ENCODE data around the gene MED6. TPM values are rescaled to one million over a fixed set of nuclear protein-coding genes. Genes with fewer than 3 reads are reported as not detected.
A peak's percentile ranks its signal among the peaks of the same experiment; 100 is the strongest.

MED6 gene
- total and polyA plus RNA-seq, 9 of the 15 experiments (the other 6 are each of a cell fraction or from before 2014, with no cell fraction given): 16.9 to 52.0 (median 30.4) TPM

DNA sequence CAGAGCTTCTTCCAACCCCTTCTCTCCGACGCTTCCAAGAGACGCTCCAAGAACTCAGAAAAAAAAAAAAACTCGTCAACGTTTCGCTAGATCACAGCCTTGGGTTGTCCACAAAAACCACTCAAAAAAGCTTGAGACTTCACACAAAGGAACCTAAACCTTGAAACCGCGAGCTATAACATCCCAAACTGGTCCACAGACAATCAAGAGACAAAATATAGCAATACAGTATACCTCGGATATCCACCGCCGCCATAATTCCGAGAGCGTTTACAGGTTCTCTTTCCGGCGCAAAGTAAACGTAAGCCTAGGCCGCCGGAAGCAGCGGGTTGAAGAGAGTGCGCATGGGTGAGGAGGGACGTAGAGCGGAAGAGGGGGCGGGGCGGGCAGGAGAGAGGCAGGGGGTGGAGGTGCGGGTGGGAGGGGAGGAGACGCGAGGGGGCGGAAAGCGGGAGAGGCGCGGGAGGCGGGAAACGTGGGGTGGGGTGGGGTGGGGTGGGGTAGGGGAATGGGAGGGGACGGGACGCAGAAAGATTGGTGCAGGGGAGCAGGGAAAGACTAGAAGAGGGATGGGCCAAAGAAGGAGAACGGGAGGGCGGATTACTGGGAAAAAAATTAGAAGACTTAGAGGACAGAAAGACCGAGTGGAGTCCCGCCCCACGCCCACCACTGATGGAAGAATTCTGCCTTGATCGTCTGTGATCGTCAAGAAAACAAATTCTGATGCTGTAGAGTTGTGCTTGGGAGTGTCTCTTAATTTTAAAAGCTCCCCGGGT lies at the start of gene MED6 (continued):
- no peak for TF ChIP-seq KDM4B (IDR thresholded peaks at IDR 0.05; ENCODE audit: borderline replicate concordance in 2 of 2, low read depth in 1 of 2)
- TF ChIP-seq ZC3H8 (IDR thresholded peaks at IDR 0.05): no peak
- TF ChIP-seq BDP1 (IDR thresholded peaks at IDR 0.05; ENCODE audit: insufficient read depth, insufficient read length): no peak
- TF ChIP-seq MTA3 (IDR thresholded peaks at IDR 0.05; ENCODE audit: borderline replicate concordance): no peak
- no peak for TF ChIP-seq NFIC (IDR thresholded peaks at IDR 0.05)
- TF ChIP-seq NCOA2 (IDR thresholded peaks at IDR 0.05; ENCODE audit: partially characterized antibody in 2 of 2): no peak
- peak; percentile 98 for TF ChIP-seq CREM (IDR thresholded peaks at IDR 0.05; ENCODE audit: low read depth)
- no peak for TF ChIP-seq ZNF140 (CRISPR knock-in tag; IDR thresholded peaks at IDR 0.05)
- no peak for TF ChIP-seq SMAD2 (IDR thresholded peaks at IDR 0.05; ENCODE audit: low read depth, low read length)
- no peak for TF ChIP-seq PHTF2 (CRISPR knock-in tag; IDR thresholded peaks at IDR 0.05)
- TF ChIP-seq SREBF2 (CRISPR knock-in tag; IDR thresholded peaks at IDR 0.05): no peak
- TF ChIP-seq, protein P1, sequence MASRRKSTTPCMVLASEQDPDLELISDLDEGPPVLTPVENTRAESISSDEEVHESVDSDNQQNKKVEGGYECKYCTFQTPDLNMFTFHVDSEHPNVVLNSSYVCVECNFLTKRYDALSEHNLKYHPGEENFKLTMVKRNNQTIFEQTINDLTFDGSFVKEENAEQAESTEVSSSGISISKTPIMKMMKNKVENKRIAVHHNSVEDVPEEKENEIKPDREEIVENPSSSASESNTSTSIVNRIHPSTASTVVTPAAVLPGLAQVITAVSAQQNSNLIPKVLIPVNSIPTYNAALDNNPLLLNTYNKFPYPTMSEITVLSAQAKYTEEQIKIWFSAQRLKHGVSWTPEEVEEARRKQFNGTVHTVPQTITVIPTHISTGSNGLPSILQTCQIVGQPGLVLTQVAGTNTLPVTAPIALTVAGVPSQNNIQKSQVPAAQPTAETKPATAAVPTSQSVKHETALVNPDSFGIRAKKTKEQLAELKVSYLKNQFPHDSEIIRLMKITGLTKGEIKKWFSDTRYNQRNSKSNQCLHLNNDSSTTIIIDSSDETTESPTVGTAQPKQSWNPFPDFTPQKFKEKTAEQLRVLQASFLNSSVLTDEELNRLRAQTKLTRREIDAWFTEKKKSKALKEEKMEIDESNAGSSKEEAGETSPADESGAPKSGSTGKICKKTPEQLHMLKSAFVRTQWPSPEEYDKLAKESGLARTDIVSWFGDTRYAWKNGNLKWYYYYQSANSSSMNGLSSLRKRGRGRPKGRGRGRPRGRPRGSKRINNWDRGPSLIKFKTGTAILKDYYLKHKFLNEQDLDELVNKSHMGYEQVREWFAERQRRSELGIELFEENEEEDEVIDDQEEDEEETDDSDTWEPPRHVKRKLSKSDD (conservative IDR thresholded peaks at IDR 0.05; ENCODE audit: low read length): no peak
- TF ChIP-seq POU5F1 (IDR thresholded peaks at IDR 0.05; ENCODE audit: borderline replicate concordance, low read depth, low read length, partially characterized antibody): no peak
- TF ChIP-seq ZNF175 (CRISPR knock-in tag; IDR thresholded peaks at IDR 0.05; ENCODE audit: low read depth): no peak
- peak; percentile 47; the same call in 1 of the 2 replicates for TF ChIP-seq POLR2H (tag; IDR thresholded peaks at IDR 0.05; ENCODE audit: low read depth)
- TF ChIP-seq, protein P2, sequence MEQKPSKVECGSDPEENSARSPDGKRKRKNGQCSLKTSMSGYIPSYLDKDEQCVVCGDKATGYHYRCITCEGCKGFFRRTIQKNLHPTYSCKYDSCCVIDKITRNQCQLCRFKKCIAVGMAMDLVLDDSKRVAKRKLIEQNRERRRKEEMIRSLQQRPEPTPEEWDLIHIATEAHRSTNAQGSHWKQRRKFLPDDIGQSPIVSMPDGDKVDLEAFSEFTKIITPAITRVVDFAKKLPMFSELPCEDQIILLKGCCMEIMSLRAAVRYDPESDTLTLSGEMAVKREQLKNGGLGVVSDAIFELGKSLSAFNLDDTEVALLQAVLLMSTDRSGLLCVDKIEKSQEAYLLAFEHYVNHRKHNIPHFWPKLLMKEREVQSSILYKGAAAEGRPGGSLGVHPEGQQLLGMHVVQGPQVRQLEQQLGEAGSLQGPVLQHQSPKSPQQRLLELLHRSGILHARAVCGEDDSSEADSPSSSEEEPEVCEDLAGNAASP (IDR thresholded peaks at IDR 0.05): no peak
- TF ChIP-seq PML (IDR thresholded peaks at IDR 0.05; ENCODE audit: low read length): 0 out of 2 replicates have a peak, but pooled peaks have one; percentile 36
- 0 out of 2 replicates have a peak, but pooled peaks have one; percentile 53 for TF ChIP-seq DIDO1 (tag; IDR thresholded peaks at IDR 0.05; ENCODE audit: low read depth)
- no peak for TF ChIP-seq ZNF347 (CRISPR knock-in tag; IDR thresholded peaks at IDR 0.05; ENCODE audit: low read depth)
- no peak for TF ChIP-seq NFYB (IDR thresholded peaks at IDR 0.05; ENCODE audit: extremely low read depth, insufficient read length)
- no peak for TF ChIP-seq SNRNP70 (optimal IDR thresholded peaks at IDR 0.05; ENCODE audit: low read depth, low read length)
- no peak for TF ChIP-seq E2F3 (CRISPR knock-in tag; IDR thresholded peaks at IDR 0.05)
- TF ChIP-seq GATAD2A (IDR thresholded peaks at IDR 0.05): no peak
- no peak for TF ChIP-seq SRSF9 (IDR thresholded peaks at IDR 0.05; ENCODE audit: borderline replicate concordance, low read depth, low read length)
- TF ChIP-seq ZNF143 (CRISPR knock-in tag; IDR thresholded peaks at IDR 0.05): no peak
- TF ChIP-seq, protein P3, sequence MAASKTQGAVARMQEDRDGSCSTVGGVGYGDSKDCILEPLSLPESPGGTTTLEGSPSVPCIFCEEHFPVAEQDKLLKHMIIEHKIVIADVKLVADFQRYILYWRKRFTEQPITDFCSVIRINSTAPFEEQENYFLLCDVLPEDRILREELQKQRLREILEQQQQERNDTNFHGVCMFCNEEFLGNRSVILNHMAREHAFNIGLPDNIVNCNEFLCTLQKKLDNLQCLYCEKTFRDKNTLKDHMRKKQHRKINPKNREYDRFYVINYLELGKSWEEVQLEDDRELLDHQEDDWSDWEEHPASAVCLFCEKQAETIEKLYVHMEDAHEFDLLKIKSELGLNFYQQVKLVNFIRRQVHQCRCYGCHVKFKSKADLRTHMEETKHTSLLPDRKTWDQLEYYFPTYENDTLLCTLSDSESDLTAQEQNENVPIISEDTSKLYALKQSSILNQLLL (CRISPR knock-in tag; IDR thresholded peaks at IDR 0.05; ENCODE audit: borderline replicate concordance): no peak

Measured in K562 (cell line).